Measurements from ENCODE around the gene BRD8.

DNA sequence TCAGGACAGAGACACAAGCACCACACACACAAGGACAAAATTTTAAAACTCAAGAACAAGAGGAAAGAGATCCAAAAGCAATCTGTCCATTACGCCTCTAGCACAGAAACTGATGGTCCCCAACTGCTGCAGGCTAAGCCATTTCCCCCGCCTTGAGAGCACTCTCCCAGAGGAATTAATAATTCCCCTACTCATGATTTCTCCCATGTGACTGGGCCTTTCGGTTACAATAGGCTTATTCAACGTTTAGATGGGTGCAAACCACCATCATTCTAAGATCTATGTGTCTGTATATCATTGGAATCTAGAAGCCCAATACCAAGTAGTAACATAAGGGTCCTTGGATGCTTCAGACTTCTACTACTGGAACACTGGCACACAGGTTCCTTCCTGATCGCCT lies 18.8 kb downstream of the BRD8 start:
- TF ChIP-seq, protein P1, sequence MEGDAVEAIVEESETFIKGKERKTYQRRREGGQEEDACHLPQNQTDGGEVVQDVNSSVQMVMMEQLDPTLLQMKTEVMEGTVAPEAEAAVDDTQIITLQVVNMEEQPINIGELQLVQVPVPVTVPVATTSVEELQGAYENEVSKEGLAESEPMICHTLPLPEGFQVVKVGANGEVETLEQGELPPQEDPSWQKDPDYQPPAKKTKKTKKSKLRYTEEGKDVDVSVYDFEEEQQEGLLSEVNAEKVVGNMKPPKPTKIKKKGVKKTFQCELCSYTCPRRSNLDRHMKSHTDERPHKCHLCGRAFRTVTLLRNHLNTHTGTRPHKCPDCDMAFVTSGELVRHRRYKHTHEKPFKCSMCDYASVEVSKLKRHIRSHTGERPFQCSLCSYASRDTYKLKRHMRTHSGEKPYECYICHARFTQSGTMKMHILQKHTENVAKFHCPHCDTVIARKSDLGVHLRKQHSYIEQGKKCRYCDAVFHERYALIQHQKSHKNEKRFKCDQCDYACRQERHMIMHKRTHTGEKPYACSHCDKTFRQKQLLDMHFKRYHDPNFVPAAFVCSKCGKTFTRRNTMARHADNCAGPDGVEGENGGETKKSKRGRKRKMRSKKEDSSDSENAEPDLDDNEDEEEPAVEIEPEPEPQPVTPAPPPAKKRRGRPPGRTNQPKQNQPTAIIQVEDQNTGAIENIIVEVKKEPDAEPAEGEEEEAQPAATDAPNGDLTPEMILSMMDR (IDR thresholded peaks at IDR 0.05): no peak
- TF ChIP-seq POLR2A (IDR thresholded peaks at IDR 0.05): no peak
- TF ChIP-seq EP300 (IDR thresholded peaks at IDR 0.05): no peak
